HL-60 (cell line): Measurements from ENCODE around the gene MPST.

Source experiments
- DNase-seq, 2 experiments: peaks; one replicate each; pipeline ENCODE4 v3.0.0-alpha.2; 2010 to 2020; ENCODE audit warnings: low read depth in 1 of 2, low spot score in 1 of 2
- H3K27ac ChIP-seq: fragments of 250-450 bp; sonication (Bioruptor Pico); replicated peaks from 2 replicates; pipeline ENCODE4 v1.5.1; 2020; ENCODE audit warnings: mild to moderate bottlenecking, moderate library complexity
- H3K27me3 ChIP-seq: fragments of 250-450 bp; sonication (Bioruptor Pico); 2 replicates; pipeline ENCODE4 v1.5.1; 2021; ENCODE audit warnings: mild to moderate bottlenecking, moderate library complexity; ENCODE audit not compliant: insufficient read depth, poor library complexity, severe bottlenecking
- H3K4me3 ChIP-seq: replicated peaks from 2 replicates; pipeline ENCODE4 v1.5.1; 2011; ENCODE audit warnings: mild to moderate bottlenecking, control low read depth, low read length; ENCODE audit not compliant: insufficient read depth
- CTCF ChIP-seq: IDR thresholded peaks from one replicate; pipeline ENCODE4 v1.5.1; 2011; ENCODE audit warnings: low read length, control low read depth, inconsistent platforms; ENCODE audit not compliant: insufficient read depth
- GABPA ChIP-seq: IDR thresholded peaks from 2 replicates; pipeline ENCODE4 v1.6.1; 2012; ENCODE audit warnings: low read depth
- POLR2AphosphoS5 ChIP-seq: IDR thresholded peaks from 2 replicates; pipeline ENCODE4 v1.6.1; 2012; ENCODE audit warnings: low read depth
- REST ChIP-seq: IDR thresholded peaks from 2 replicates; pipeline ENCODE4 v1.6.1; 2012; ENCODE audit warnings: low read depth; ENCODE audit not compliant: insufficient replicate concordance
- SPI1 ChIP-seq: IDR thresholded peaks from 2 replicates; pipeline ENCODE4 v1.6.1; 2012; ENCODE audit warnings: low read depth, mild to moderate bottlenecking, borderline replicate concordance

MPST gene

GRCh38 chr22:37027556-37027955 is 8.0 kb downstream of the MPST start:
- Histone ChIP-seq H3K4me3 (no peak overlapping the region), H3K27ac (no peak overlapping the region), H3K27me3 (no peaks in the 10 kb centered on the region)
- TF ChIP-seq REST (no peak), GABPA (no peak), CTCF (no peak), SPI1 (no peak), POLR2AphosphoS5 (no peak)
- DNase-seq, result no peak

GRCh38 chr22:37028692-37029674 is 9.4 kb downstream of the MPST start:
- DNase-seq, result no peak
- no peaks in the 10 kb centered on the region for H3K27me3 ChIP-seq
- TF ChIP-seq REST (no peak), SPI1 (no peak), CTCF (no peak), POLR2AphosphoS5 (no peak), GABPA (no peak)
- H3K4me3 ChIP-seq, result no peak overlapping the region
- H3K27ac ChIP-seq, result no peak overlapping the region

GRCh38 chr22:37030560-37031281 is 11.2 kb downstream of the MPST start:
- Histone ChIP-seq H3K4me3 (no peak overlapping the region), H3K27ac (no peak overlapping the region), H3K27me3 (no peaks in the 10 kb centered on the region)
- TF ChIP-seq SPI1 (no peak), CTCF (no peak), POLR2AphosphoS5 (no peak), REST (no peak), GABPA (no peak)
- DNase-seq, result no peak
